GOT3 (cell line): Measurements from ENCODE around the gene CDC14A.
"Not testable (repeated sequence)": the region's sequence is repeated elsewhere in the genome, so short reads cannot be mapped to it uniquely, and the experiment has no call there.

Source experiments
- DNase-seq: peaks from one replicate; lab custom pipeline; 2025; ENCODE audit warnings: mixed read lengths; lab: John Stamatoyannopoulos, UW

Gene CDC14A

DNA sequence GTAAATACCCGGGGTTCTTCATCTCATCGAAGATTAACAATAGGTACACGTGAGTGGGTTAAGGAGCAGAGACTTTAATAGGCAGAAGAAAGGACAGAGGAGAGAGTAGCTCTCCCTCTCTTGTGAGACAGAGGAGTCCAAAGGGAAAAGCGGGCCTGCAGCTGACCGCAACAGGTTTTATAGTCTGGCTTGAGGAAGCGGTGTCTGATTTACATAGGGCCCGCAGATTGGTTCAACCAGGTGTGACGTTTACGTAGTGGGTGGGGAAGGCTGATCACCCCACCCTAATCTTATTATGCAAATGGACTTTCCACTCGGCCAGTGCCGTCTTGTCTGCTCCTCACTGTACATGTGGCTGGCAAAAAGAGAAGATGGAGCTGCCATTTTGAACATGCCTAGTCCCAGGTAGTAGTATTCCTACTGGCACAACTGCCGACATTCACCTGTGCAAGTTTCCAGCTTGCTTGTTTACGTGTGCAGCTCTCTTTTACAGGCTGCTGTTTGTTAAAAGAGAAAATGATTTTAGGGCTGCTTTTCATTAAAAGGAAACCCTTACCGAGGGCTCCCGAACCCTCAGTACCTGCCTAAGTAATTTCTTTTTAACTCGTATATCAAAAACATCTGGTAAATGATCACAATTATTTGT, 10.6 kb downstream of the CDC14A start:
- no peak for DNase-seq

DNA sequence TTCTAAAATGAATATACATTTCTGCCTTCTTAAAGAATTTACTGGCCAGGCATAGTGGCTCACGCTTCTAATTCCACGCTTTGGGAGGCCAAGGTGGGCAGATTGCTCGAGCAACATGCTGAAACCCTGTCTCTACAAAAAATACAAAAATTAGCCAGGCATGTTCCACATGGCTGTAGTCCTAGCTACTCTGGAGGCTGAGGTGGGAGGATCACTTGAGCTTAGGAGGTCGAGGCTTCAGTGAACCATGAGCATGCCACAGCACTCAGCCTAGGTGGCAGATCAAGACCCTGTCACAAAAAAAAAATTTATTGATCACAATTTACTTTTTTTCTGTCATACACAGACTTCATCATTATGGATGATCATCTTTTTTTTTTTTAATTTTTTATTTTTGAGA, 11.5 kb downstream of the CDC14A start:
- DNase-seq, result no peak

GRCh38 chr1:100364697-100365096, 12.4 kb downstream of the CDC14A start:
- DNase-seq, result no peak

- no peak for DNase-seq
Observed at GRCh38 chr1:100366209-100366525, 13.9 kb downstream of the CDC14A start.

- not testable (repeated sequence) for DNase-seq
Observed at GRCh38 chr1:100369339-100369738, 17.0 kb downstream of the CDC14A start.

- DNase-seq, result not testable (repeated sequence)
Observed at GRCh38 chr1:100373953-100374352, 21.6 kb downstream of the CDC14A start.

- DNase-seq, result not testable (repeated sequence)
Observed at GRCh38 chr1:100376890-100377289, 24.6 kb downstream of the CDC14A start.

GRCh38 chr1:100377590-100378361, 25.5 kb downstream of the CDC14A start:
- DNase-seq, result no peak

- no peak for DNase-seq
Observed at GRCh38 chr1:100378956-100379355, 26.6 kb downstream of the CDC14A start.

DNA sequence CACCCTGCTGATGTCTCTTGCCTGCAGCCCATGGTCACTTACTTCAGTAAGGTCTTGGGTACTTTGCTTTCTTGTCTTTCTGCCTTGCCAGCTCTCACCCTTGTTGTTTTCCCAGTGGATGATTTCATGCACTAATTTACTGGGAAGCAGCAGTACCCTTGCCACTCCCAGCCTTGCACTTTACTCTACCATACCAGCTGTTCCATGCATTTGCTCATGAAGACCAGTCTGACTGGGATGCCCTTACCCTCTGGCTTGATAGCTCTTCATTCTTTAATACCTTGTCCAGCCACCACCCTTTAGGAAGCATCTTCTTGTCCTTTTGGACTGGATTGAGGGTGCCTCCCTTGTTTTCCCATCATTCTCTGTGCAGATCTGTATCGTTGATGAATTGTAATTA, 28.3 kb downstream of the CDC14A start:
- no peak for DNase-seq

DNA sequence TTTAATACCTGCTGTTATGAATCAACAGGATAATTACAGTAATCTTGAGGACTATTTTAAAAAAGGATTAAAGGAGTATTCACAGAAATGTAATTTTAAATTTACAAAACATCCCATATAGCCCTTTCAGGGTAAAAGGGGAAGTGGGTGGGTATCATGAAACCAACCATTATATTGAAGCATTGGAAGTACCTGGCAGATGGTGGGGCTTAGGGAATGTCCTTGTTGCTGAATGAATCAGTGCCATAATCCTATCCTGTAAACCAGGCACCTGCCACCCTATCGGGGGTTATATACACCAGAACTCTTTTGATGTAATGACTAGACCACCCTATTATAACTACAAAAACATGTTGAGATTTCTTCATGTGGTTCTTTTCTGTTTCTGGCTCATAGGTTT, 30.4 kb downstream of the CDC14A start:
- no peak for DNase-seq

DNA sequence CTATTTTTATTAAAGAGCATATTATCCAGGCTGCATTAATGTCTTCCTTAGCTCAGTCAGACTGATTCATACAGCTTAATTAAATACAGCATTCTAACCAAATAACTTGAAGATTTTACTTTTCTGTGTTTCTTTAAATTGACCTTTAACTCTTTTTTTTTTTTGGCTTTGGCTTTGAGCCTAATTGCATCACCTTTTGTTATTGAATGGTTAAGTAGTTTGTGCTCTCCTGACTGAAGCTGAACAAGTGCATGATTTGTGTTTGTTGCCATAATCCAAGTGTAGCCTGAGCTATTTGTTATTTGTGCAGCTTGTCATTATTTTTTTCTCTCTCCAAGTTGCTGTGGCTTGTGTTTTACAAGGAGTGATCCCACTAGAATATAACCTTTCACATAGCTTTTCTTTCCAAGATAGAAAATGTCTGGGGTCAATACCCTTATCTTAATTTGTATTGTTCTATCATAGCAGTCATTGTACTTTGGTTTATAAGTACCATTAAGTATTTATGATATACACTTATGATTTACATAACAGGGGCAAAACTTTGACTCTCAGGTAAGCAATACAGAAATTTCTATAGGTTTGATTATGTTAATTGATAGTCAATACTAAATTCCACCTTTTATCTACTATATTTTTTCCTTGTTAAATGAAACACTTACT, 31.6 kb downstream of the CDC14A start:
- no peak for DNase-seq

- no peak for DNase-seq
Observed at GRCh38 chr1:100387209-100387608, 34.9 kb downstream of the CDC14A start.

- DNase-seq, result no peak
Observed at GRCh38 chr1:100387657-100388350, 35.5 kb downstream of the CDC14A start.

DNA sequence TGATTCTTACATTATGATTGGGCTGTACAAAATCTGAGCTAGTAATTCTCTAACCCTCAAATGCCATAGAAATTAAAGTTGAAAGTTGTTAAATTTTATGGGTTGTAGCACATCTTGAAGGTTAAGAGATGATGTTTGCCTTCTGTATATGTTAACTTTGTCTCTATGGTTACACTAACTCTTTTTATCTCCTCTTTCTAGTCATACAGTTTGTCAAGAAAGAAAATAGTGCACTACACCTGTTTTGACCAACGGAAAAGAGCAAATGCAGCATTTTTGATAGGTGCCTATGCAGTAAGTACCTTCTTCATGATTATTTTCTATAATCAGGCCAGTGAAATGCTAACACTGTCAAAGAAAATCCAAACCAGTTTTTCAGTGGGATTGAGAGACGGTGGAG, 38.2 kb downstream of the CDC14A start:
- DNase-seq, result no peak

DNA sequence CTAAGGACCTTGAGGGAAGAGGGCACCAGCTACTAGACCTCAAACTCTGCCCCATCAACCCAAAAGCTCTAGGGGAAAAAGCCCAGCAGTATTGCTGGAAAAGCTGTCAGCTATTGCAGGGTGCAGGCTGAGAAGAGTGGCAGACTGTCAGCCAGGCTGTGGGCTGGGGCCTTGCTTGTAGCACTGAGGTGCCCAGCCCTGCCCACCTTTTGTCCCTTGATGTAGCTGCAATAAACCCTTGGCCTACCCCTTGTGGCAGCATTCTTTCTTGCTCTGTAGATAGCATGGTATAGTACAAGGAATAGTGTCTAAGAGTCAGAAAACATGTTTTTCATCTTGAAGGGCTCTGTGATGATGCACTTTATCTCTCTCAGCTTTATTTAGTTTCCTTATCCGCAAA, 39.4 kb downstream of the CDC14A start:
- no peak for DNase-seq

DNA sequence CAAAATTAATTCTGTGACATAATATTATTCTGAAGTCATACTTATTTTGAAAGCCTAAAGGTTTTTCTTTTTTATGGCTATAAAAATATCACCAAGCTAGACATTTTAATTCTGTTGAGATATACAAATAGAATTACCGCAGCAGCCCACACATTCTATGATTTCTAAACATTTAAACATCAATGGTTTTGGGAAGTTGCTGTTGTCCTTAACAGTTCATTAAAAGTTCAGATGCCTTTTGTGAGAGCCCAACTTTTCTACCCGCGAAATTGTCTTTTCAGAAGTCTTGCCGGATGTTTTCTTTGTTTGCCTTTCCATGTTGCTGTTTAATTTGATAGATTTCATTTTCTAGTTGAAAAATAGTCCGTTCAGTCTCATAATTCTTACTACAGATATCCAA, 40.5 kb downstream of the CDC14A start:
- no peak for DNase-seq

DNA sequence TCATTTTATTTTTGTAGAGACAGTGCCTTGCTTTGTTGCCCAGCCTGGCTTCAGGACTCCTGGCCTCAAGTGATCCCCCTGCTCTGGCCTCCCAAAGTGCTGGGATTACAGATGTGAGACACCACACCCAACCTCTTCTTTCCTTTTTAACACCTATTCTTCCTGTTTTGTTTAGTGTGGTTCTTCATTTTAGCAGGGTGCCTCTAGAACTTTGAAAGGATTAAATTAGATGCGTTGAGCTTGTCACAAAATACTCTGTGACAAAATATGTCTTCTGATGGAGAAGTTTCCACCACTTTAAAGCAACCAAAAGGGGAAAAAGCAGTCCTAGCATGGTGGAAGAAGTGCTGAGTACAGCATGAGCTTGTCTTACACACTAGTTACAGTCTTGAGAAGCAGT, 42.0 kb downstream of the CDC14A start:
- no peak for DNase-seq

- no peak for DNase-seq
Observed at GRCh38 chr1:100395913-100396312, 43.6 kb downstream of the CDC14A start.

DNA sequence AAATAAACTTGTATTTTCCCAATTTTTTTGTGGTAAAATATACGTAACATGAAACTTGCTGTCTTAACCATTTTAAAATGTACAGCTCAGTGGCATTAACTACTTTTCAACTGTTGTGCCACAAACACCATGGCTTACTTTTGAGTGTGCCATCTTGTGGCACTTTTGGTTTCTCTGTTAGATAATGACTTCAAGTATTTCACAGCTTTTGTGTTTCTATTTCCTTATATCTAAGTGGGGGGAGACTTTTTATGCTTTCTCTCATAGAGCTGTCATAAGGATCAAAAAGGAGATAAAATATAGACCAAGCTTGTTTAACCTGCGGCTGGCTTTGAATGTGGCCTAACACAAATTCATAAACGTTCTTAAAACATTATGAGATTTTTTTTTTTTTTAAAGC, 44.3 kb downstream of the CDC14A start:
- DNase-seq, result no peak

DNA sequence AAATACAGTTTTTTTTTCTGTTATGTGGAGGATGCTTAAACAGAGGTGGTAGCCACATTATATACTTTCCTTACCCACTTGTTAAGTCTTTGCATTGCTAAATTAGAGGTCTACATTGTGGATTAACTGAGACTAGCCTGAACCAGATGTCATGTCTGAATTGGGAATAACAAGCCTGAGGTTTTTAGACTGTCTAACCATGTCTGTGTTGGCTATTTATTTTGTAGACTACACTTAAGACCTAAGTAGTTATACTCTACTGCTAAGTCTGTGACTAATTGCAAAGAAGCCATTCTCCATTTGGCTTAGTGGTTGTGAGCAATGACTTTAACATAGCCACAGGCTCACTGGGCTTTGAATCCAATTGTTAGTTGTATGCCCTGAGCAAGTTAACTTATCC, 45.4 kb downstream of the CDC14A start:
- DNase-seq, result no peak

DNA sequence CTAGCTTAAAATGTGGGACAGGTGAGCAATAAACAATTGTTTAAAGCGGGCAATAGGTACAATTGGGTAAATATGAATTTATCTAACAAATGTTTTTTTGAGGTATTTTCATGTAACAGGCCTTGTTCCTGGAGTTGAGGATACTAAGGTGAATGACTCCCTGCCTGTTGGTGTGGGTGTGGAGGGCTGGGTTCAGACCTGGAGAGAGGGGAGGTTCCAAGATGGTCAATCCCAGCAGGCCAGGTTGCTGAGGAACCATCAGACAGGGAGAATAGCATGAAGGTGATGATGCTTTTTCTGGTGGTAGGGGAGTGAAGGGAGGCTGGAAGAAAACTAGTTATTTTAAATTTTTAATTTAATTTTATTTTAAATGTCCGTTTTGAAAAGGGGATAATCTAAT, 46.3 kb downstream of the CDC14A start:
- DNase-seq, result no peak

DNA sequence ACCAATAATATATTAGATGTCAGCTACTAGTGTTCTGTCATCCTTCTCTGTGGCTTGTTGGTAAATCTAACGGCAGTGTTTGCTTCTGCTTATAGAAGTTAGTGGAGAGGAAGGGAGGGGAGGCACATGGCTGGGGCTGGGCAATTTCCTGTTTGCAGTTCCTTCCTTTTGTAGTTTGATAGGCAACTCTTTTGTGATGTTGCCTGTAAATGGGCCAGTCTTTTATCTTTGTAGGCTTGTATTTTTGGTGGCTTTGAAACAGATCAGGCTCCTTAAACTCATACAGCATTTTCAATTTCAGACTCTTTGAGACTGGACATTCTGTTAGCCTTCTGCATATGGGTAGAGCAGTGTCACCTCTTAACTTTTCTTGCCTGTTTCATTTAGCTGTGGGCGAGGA, 48.1 kb downstream of the CDC14A start:
- DNase-seq, result no peak
